H1 (cell line): ENCODE measurements around the gene CTXN1. TPM values are rescaled to one million over a fixed set of nuclear protein-coding genes. Genes with fewer than 3 reads are reported as not detected.

ENCODE experiments used
- CHD2 ChIP-seq: IDR thresholded peaks from 2 replicates; pipeline ENCODE4 v1.6.1; 2012; ENCODE audit warnings: low read length, improper control_type of control experiment
- polyA plus RNA-seq, 7 experiments: library from polyadenylated mRNA; depleted of rRNA in 3 of 7; stranded (reverse) in 5 of 7; unstranded in 2 of 7; fragments of >200 nt in 5 of 7; fragments of 200-250 nt in 2 of 7; gene quantifications; 1 replicate in 5 of 7; 2 replicates in 1 of 7; 4 replicates in 1 of 7; pipeline versions ENCODE4 v1.2.1 to v1.2.3, GENCODE V29; 2011 to 2013; ENCODE audit warnings: missing spikeins in 2 of 7, mixed read lengths in 2 of 7
- total RNA-seq: library from RNA; stranded (reverse); fragmentation: NEBNext Ultra II Directional; extraction: Animal tissue kit (Norgen Biotek cat#: 25700); gene quantifications from 2 replicates; pipeline ENCODE4 v1.2.1, GENCODE V29; 2021

Gene CTXN1
- total and polyA plus RNA-seq, 2 of the 8 experiments (the other 6 are each of a cell fraction or from before 2014, with no cell fraction given), result 16.4 to 58.0 TPM

DNA sequence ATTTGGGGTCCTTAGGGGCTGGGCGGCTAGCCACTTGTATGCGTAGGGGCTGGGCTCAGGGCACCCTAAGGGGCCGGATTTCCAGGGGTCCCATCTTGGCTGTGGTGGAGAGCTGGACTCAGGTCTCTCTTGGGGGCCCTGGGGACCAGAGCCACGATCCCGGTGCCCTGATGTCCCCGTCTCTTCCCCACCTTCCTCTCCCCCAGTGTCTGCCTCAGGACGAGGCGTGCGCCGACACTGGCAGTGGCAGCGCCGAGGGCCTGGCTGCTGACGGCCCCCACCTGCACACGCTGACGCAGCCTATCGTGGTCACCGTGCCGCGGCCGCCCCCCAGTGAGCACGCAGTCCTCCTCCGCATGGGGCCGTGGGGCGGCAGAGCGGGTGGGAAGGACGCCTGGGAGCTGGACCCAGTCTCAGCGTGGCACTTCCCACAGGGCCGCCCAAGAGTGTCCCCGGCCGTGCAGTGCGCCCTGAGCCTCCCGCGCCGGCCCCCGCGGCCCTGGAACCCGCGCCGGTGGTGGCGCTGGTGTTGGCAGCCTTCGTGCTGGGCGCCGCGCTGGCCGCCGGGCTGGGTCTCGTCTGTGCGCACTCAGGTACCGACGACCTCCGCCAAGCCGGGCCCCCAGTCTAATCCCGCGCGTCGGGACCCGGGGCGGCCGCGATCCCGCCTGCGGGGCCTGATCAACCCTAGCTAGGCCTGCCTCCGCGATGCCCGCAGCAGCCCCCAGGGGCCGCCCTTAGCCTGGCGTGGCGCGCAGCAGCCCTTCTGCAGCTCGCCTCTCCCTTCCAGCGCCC, 8.5 kb downstream of the CTXN1 start (continued):
- TF ChIP-seq CHD2, result no peak
